Endothelial cell of umbilical vein (primary cell): ENCODE results near the gene FMNL2. TPM values are rescaled to one million over a fixed set of nuclear protein-coding genes. Genes with fewer than 3 reads are reported as not detected.
A peak's percentile ranks its signal among the peaks of the same experiment; 100 is the strongest.

ENCODE experiments used
- BruUV-seq: library from RNA; stranded (reverse); fragments of 400-500 nt; replicated peaks from 2 replicates; lab custom pipeline; 2021; lab: Mats Ljungman, UMichigan
- CTCF ChIA-PET: fragments of 300-600, 350-600 bp; sonication (Branson Sonifier 250); formaldehyde crosslinking; loops from one replicate; lab custom pipeline; 2021; ENCODE audit warnings: antibody characterized with exemption, inconsistent platforms; lab: Charles Lee
- POLR2A ChIA-PET: fragments of 300-600, 350-600 bp; sonication (Branson Sonifier 250); formaldehyde crosslinking; loops from one replicate; lab custom pipeline; 2021; ENCODE audit warnings: antibody characterized with exemption, inconsistent platforms; lab: Charles Lee
- DNase-seq: peaks from one replicate; pipeline ENCODE4 v3.0.0-alpha.2; 2011; ENCODE audit warnings: low read depth, low spot score
- FAIRE-seq: peaks from 2 replicates; lab custom pipeline; 2011; peaks lifted over from hg19 to GRCh38; lab: Jason Lieb, UNC
- H2AFZ ChIP-seq: 2 replicates; pipeline ENCODE4 v1.6.0; 2012; ENCODE audit warnings: low read depth, low read length, control low read depth, inconsistent platforms
- H3K27ac ChIP-seq: 2 replicates; pipeline ENCODE4 v1.5.1; 2011; ENCODE audit warnings: low read depth, mild to moderate bottlenecking, control low read depth, low read length, moderate library complexity; ENCODE audit not compliant: insufficient read depth
- H3K27me3 ChIP-seq, 2 experiments: 2 replicates each; pipeline versions ENCODE4 v1.6.0 to v1.6.1; 2011; ENCODE audit warnings: low read length in 2 of 2, mixed read lengths in 1 of 2; ENCODE audit not compliant: control insufficient read depth in 2 of 2, insufficient read depth in 2 of 2
- H3K36me3 ChIP-seq, 2 experiments: 2 replicates in 1 of 2; 3 replicates in 1 of 2; pipeline ENCODE4 v1.5.1; 2011; ENCODE audit warnings: low read length in 2 of 2, mild to moderate bottlenecking in 1 of 2, moderate library complexity in 1 of 2; ENCODE audit not compliant: control insufficient read depth in 2 of 2, insufficient read depth in 2 of 2; ENCODE audit errors: extremely low read depth in 1 of 2
- H3K4me1 ChIP-seq: 3 replicates; pipeline ENCODE4 v1.5.1; 2011; ENCODE audit warnings: mild to moderate bottlenecking, low read length; ENCODE audit not compliant: control insufficient read depth, insufficient read depth; ENCODE audit errors: extremely low read depth
- H3K4me2 ChIP-seq: 2 replicates; pipeline ENCODE4 v1.6.1; 2011; ENCODE audit warnings: low read length, control low read depth, mixed read lengths; ENCODE audit not compliant: insufficient read depth
- H3K4me3 ChIP-seq, 3 experiments: fragments of 200-600 bp in 1 of 3; sonication (generic), shearing (Covaris generic) in 1 of 3; replicated peaks in 1 of 3; 2 replicates each; pipeline ENCODE4 v1.5.1; 2011 to 2016; ENCODE audit warnings: control low read depth in 3 of 3, low read length in 3 of 3, mild to moderate bottlenecking in 2 of 3, inconsistent platforms in 1 of 3, low read depth in 1 of 3, moderate library complexity in 1 of 3; ENCODE audit not compliant: insufficient read depth in 1 of 3
- H3K79me2 ChIP-seq: 2 replicates; pipeline ENCODE4 v1.6.0; 2012; ENCODE audit warnings: low read length, inconsistent platforms; ENCODE audit not compliant: control insufficient read depth, insufficient read depth
- H3K9ac ChIP-seq: replicated peaks from 2 replicates; pipeline ENCODE3; 2011; ENCODE audit warnings: low read length, control low read depth; ENCODE audit not compliant: insufficient read depth; ENCODE audit errors: extremely low read depth
- H3K9me1 ChIP-seq: replicated peaks from 3 replicates; pipeline ENCODE4 v1.6.0; 2011; ENCODE audit warnings: mild to moderate bottlenecking, low read length; ENCODE audit not compliant: control insufficient read depth, insufficient read depth; ENCODE audit errors: extremely low read depth
- H3K9me3 ChIP-seq: replicated peaks from 2 replicates; pipeline ENCODE4 v1.5.1; 2012; ENCODE audit warnings: low read length, inconsistent platforms; ENCODE audit not compliant: control insufficient read depth, insufficient read depth
- H4K20me1 ChIP-seq: replicated peaks from 2 replicates; pipeline ENCODE3; 2011; ENCODE audit warnings: mild to moderate bottlenecking, low read length; ENCODE audit not compliant: control insufficient read depth, insufficient read depth; ENCODE audit errors: extremely low read depth
- EZH2 ChIP-seq: IDR thresholded peaks from 2 replicates; pipeline ENCODE4 v1.6.1; 2012; ENCODE audit warnings: borderline replicate concordance, low read depth, mild to moderate bottlenecking, moderate library complexity, low read length, inconsistent platforms; ENCODE audit not compliant: severe bottlenecking
- FOS ChIP-seq: IDR thresholded peaks from 2 replicates; pipeline ENCODE4 v1.6.1; 2011; ENCODE audit warnings: mild to moderate bottlenecking, low read length, moderate library complexity, borderline replicate concordance; ENCODE audit not compliant: insufficient read depth
- GATA2 ChIP-seq: IDR thresholded peaks from 2 replicates; pipeline ENCODE4 v1.7.0; 2011; ENCODE audit warnings: low read depth, mild to moderate bottlenecking, moderate library complexity, mixed read lengths, low read length; ENCODE audit not compliant: insufficient read length, insufficient read depth
- JUN ChIP-seq: IDR thresholded peaks from 2 replicates; pipeline ENCODE4 v1.6.1; 2011; ENCODE audit warnings: borderline replicate concordance, low read depth; ENCODE audit not compliant: insufficient read length, insufficient read depth
- MYC ChIP-seq: IDR thresholded peaks from one replicate; pipeline ENCODE4 v1.6.1; 2011; ENCODE audit warnings: mild to moderate bottlenecking, low read depth, low read length
- POLR2A ChIP-seq: IDR thresholded peaks from 2 replicates; pipeline ENCODE4 v1.6.1; 2012; ENCODE audit warnings: low read depth, mild to moderate bottlenecking, control low read depth, low read length
- POLR2AphosphoS5 ChIP-seq: IDR thresholded peaks from 2 replicates; pipeline ENCODE4 v1.6.1; 2012; ENCODE audit warnings: low read depth, mild to moderate bottlenecking, control low read depth, low read length, moderate library complexity; ENCODE audit not compliant: insufficient read depth
- dilution Hi-C: fragments of 300-500 bp; cut with MboI; formaldehyde crosslinking; loops from one replicate; pipeline ENCODE4 v1.15.0; 2019; ENCODE audit warnings: low sequenced_read_pairs; ENCODE audit not compliant: extremely low pct_ligation_motif_present
- intact Hi-C: fragments of 100-400 bp; cut with micrococcal nuclease; formaldehyde crosslinking; loops from one replicate; pipeline ENCODE4 v1.10.0; 2022
- polyA plus RNA-seq, 4 experiments: library from polyadenylated mRNA; depleted of rRNA in 3 of 4; stranded (reverse) in 3 of 4; unstranded in 1 of 4; fragments of >200 nt; gene quantifications; 2 replicates each; pipeline versions ENCODE4 v1.2.1 to v1.2.3, GENCODE V29; 2011 to 2012; ENCODE audit warnings: missing spikeins in 1 of 4
- total RNA-seq: library from RNA; stranded (reverse); gene quantifications from 2 replicates; pipeline ENCODE4 v1.2.3, GENCODE V29; 2021
- TF ChIP-seq, protein P1 (sequence below), 2 donors: IDR thresholded peaks; 1 replicate in 1 of 2; 2 replicates in 1 of 2; pipeline ENCODE4 v1.5.1; 2011; ENCODE audit warnings: low read length in 2 of 2, mild to moderate bottlenecking in 2 of 2, moderate library complexity in 2 of 2, control low read depth in 1 of 2, inconsistent platforms in 1 of 2, low read depth in 1 of 2; ENCODE audit not compliant: insufficient read depth in 1 of 2; ENCODE audit errors: extremely low read depth in 1 of 2
- TF ChIP-seq, protein P2 (sequence below): IDR thresholded peaks from 2 replicates; pipeline ENCODE4 v1.6.1; 2011; ENCODE audit not compliant: insufficient read depth, insufficient read length

The FMNL2 gene
- total and polyA plus RNA-seq, 2 donors (not counting 3 experiments of a cell fraction or from before 2014, with no cell fraction given), result 8.3 to 28.0 TPM

DNA sequence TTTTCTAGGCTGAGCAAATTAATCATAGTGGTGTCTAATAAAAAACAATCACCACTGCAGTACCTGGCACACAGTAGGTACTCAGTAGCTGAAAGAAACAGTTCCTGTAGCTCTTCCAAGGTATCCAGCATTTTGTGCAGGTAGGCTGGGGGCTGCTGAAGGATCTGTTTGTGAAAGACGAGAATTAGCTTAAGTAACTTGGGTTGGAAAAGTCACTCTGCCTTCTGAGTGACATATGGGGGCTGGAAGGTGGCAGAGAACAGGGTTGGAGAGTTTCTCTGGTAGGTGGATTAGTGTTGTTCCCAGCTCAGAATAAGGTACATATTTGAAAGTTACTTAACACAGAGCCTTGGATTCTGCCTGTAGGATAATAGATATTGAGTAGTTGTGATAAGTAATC lies 72.8 kb downstream of the FMNL2 start:
- Histone ChIP-seq H3K27me3 (no peaks in the 10 kb centered on the region), H3K4me1 (peaks cover 57% of the 10 kb centered on the region), H2AFZ (no peak overlapping the region), H4K20me1 (no peaks in the 10 kb centered on the region), H3K27ac (no peak overlapping the region), H3K9me3 (no peaks in the 10 kb centered on the region), H3K79me2 (peaks cover 51% of the 10 kb centered on the region), H3K36me3 (no peaks in the 10 kb centered on the region), H3K9me1 (no peaks in the 10 kb centered on the region), H3K9ac (no peak overlapping the region), H3K4me3 (no peak overlapping the region), H3K4me2 (peak overlapping the region; percentile 35)
- intact Hi-C loops (loop anchor here (5.0 kb wide), 1 partner anchor 216 kb away; no protein-coding TSS in a partner anchor), dilution Hi-C loops (no loop called here)
- TF ChIP-seq, protein P1, sequence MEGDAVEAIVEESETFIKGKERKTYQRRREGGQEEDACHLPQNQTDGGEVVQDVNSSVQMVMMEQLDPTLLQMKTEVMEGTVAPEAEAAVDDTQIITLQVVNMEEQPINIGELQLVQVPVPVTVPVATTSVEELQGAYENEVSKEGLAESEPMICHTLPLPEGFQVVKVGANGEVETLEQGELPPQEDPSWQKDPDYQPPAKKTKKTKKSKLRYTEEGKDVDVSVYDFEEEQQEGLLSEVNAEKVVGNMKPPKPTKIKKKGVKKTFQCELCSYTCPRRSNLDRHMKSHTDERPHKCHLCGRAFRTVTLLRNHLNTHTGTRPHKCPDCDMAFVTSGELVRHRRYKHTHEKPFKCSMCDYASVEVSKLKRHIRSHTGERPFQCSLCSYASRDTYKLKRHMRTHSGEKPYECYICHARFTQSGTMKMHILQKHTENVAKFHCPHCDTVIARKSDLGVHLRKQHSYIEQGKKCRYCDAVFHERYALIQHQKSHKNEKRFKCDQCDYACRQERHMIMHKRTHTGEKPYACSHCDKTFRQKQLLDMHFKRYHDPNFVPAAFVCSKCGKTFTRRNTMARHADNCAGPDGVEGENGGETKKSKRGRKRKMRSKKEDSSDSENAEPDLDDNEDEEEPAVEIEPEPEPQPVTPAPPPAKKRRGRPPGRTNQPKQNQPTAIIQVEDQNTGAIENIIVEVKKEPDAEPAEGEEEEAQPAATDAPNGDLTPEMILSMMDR (IDR thresholded peaks at IDR 0.05; ENCODE audit: extremely low read depth in 1 of 2, insufficient read depth in 1 of 2, low read depth in 1 of 2, low read length in 2 of 2), result no peak
- TF ChIP-seq MYC, result no peak
- no peak for TF ChIP-seq EZH2
- TF ChIP-seq POLR2AphosphoS5, result no peak
- TF ChIP-seq GATA2, result no peak
- TF ChIP-seq FOS, result no peak
- TF ChIP-seq, protein P2, sequence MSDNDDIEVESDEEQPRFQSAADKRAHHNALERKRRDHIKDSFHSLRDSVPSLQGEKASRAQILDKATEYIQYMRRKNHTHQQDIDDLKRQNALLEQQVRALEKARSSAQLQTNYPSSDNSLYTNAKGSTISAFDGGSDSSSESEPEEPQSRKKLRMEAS, result no peak
- no peak for TF ChIP-seq JUN
- TF ChIP-seq POLR2A, result no peak
- DNase-seq (no peak), FAIRE-seq (no peak)
- no TSS peak for BruUV-seq
- CTCF ChIA-PET, result interaction anchor here (1.8 kb wide), 1 partner anchor 71 kb away, joined by 4 read pairs; no protein-coding TSS in a partner anchor
- POLR2A ChIA-PET, result no interaction called here
